Measurements from ENCODE around the gene TGM2. TPM values are rescaled to one million over a fixed set of nuclear protein-coding genes. Genes with fewer than 3 reads are reported as not detected.

Gene TGM2
- polyA plus RNA-seq, 1 donor from 2014 or later, result not detected

DNA sequence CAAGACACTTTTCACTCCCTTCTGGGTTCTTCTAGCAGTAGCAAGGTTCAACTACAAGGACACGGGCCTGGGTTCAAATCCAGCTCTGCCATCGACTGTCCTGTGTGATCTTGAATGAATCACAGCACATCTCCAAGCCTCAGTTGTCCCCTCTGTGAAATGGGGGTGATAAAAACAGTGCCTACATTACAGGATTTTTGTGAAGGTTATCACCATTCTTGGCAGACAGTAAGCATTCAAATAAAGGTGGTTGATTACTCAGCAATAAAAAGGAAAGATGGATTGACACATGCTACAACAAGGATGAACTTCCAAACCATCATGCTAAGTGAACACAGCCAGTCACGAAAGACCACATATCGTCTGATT is 6.6 kb upstream of the TGM2 start:
- Histone ChIP-seq H4K20me1 (ENCODE audit: insufficient read depth) (no peaks in the 10 kb centered on the region), H3K9me2 (ENCODE audit: insufficient read depth, low read length) (no peaks in the 10 kb centered on the region), H3K27me3 (ENCODE audit: insufficient read depth, low read depth, low read length) (no peaks in the 10 kb centered on the region), H3K36me3 (ENCODE audit: insufficient read depth, low read length) (no peaks in the 10 kb centered on the region), H3F3A (ENCODE audit: insufficient read depth, low read length, poor library complexity, severe bottlenecking) (no peaks in the 10 kb centered on the region), H3K9ac (ENCODE audit: low read length) (no peak overlapping the region), H3K79me2 (replicated peaks; ENCODE audit: insufficient read depth, low read length) (no peaks in the 10 kb centered on the region), H2AFZ (ENCODE audit: low read depth, low read length) (no peak overlapping the region), H3K4me3 (ENCODE audit: low read length) (no peak overlapping the region), H3K27ac (ENCODE audit: low read length) (no peak overlapping the region), H3K4me2 (ENCODE audit: low read length) (no peak overlapping the region), H3K9me3 (ENCODE audit: low read length) (no peaks in the 10 kb centered on the region)
- TF ChIP-seq TAF1 (IDR thresholded peaks at IDR 0.05; ENCODE audit: low read depth) (no peak), EZH2 (IDR thresholded peaks at IDR 0.05; ENCODE audit: borderline replicate concordance, insufficient read depth, low read length, poor library complexity, severe bottlenecking) (no peak), EP300 (conservative IDR thresholded peaks at IDR 0.05; ENCODE audit: poor library complexity, severe bottlenecking) (no peak)

DNA sequence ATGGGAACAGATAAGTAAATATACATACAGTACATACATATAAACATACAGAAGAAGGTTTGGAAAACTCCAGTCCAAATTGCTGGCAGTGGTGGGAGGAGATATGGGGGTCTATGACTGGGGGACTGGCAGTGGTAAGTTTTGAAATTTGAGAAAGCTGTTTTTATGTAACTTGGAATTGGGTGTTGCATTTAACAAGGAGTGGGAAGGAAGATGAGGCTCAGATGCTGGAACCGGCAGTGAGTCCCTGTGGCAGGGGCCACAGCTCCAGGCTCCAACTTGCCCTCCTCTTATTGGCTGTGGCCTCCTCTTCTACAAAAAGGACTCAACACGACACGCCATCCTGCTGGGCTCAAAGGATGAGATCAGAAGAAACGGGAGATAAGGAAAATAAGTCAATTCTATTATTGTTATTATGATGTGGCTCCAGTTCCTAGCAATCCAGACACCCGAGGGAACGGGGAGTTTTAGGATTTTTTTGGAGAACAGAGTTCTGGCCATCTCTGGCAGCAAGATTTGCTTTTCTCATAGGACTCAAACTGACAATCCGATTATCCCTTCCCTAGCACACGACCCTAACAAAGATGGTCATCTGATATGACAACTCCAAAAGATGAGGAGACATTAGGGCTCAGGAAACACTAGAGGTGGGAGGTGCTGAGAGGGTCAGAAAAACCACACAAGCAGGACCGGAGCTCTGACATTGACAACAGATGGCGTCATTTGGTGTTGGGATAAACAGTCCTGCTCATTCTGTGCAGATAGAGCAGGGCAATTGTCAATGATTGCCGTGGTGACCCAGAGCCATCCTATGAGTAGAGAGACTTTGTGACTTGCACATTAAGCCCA is 6.0 kb upstream of the TGM2 start:
- Histone ChIP-seq H3K27ac (ENCODE audit: low read length) (no peak overlapping the region), H3K36me3 (ENCODE audit: insufficient read depth, low read length) (no peaks in the 10 kb centered on the region), H3K4me2 (ENCODE audit: low read length) (no peak overlapping the region), H3K4me3 (ENCODE audit: low read length) (no peak overlapping the region), H3F3A (ENCODE audit: insufficient read depth, low read length, poor library complexity, severe bottlenecking) (no peaks in the 10 kb centered on the region), H3K9me2 (ENCODE audit: insufficient read depth, low read length) (no peaks in the 10 kb centered on the region), H3K27me3 (ENCODE audit: insufficient read depth, low read depth, low read length) (no peaks in the 10 kb centered on the region), H3K9me3 (ENCODE audit: low read length) (no peaks in the 10 kb centered on the region), H4K20me1 (ENCODE audit: insufficient read depth) (no peaks in the 10 kb centered on the region), H3K79me2 (replicated peaks; ENCODE audit: insufficient read depth, low read length) (no peaks in the 10 kb centered on the region), H2AFZ (ENCODE audit: low read depth, low read length) (no peak overlapping the region), H3K9ac (ENCODE audit: low read length) (no peak overlapping the region)
- TF ChIP-seq EZH2 (IDR thresholded peaks at IDR 0.05; ENCODE audit: borderline replicate concordance, insufficient read depth, low read length, poor library complexity, severe bottlenecking), result no peak
- TF ChIP-seq CTCF (IDR thresholded peaks at IDR 0.05; ENCODE audit: poor library complexity, severe bottlenecking), result no peak
- TF ChIP-seq, protein P1, sequence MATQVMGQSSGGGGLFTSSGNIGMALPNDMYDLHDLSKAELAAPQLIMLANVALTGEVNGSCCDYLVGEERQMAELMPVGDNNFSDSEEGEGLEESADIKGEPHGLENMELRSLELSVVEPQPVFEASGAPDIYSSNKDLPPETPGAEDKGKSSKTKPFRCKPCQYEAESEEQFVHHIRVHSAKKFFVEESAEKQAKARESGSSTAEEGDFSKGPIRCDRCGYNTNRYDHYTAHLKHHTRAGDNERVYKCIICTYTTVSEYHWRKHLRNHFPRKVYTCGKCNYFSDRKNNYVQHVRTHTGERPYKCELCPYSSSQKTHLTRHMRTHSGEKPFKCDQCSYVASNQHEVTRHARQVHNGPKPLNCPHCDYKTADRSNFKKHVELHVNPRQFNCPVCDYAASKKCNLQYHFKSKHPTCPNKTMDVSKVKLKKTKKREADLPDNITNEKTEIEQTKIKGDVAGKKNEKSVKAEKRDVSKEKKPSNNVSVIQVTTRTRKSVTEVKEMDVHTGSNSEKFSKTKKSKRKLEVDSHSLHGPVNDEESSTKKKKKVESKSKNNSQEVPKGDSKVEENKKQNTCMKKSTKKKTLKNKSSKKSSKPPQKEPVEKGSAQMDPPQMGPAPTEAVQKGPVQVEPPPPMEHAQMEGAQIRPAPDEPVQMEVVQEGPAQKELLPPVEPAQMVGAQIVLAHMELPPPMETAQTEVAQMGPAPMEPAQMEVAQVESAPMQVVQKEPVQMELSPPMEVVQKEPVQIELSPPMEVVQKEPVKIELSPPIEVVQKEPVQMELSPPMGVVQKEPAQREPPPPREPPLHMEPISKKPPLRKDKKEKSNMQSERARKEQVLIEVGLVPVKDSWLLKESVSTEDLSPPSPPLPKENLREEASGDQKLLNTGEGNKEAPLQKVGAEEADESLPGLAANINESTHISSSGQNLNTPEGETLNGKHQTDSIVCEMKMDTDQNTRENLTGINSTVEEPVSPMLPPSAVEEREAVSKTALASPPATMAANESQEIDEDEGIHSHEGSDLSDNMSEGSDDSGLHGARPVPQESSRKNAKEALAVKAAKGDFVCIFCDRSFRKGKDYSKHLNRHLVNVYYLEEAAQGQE (IDR thresholded peaks at IDR 0.05; ENCODE audit: borderline replicate concordance), result no peak
- no peak for TF ChIP-seq EP300 (conservative IDR thresholded peaks at IDR 0.05; ENCODE audit: poor library complexity, severe bottlenecking)
- TF ChIP-seq RAD21 (conservative IDR thresholded peaks at IDR 0.05), result no peak
- no peak for TF ChIP-seq MXI1 (conservative IDR thresholded peaks at IDR 0.05; ENCODE audit: poor library complexity, severe bottlenecking)
- no peak for TF ChIP-seq SMC3 (conservative IDR thresholded peaks at IDR 0.05; ENCODE audit: poor library complexity)
- TF ChIP-seq POLR2AphosphoS5 (IDR thresholded peaks at IDR 0.05), result no peak
- no peak for TF ChIP-seq TAF1 (IDR thresholded peaks at IDR 0.05; ENCODE audit: low read depth)

Data from neural cell (in vitro differentiated cells).